Sigmoid colon (tissue), 7 donors: ENCODE results near the gene ANTXR1. TPM values are rescaled to one million over a fixed set of nuclear protein-coding genes. Genes with fewer than 3 reads are reported as not detected.
A peak's percentile ranks its signal among the peaks of the same experiment; 100 is the strongest.

Source experiments
- DNase-seq: peaks from one replicate; pipeline ENCODE4 v3.0.0-alpha.2; 2019
- H3K27ac ChIP-seq, 4 donors: fragments of 200-600 bp; sonication (generic); one replicate each; pipeline ENCODE4 v1.5.1; 2016 to 2019; ENCODE audit warnings: mild to moderate bottlenecking in 1 of 4
- H3K27me3 ChIP-seq, 3 donors: fragments of 200-600 bp; sonication (generic); one replicate each; pipeline ENCODE4 v1.5.1; 2019; ENCODE audit warnings: mild to moderate bottlenecking in 1 of 3
- H3K36me3 ChIP-seq, 4 donors: fragments of 200-600 bp; sonication (generic); one replicate each; pipeline ENCODE4 v1.5.1; 2016 to 2019
- H3K4me1 ChIP-seq, 4 donors: fragments of 200-600 bp; sonication (generic); one replicate each; pipeline ENCODE4 v1.5.1; 2017 to 2019
- H3K4me3 ChIP-seq, 4 donors: fragments of 200-600 bp; sonication (generic); one replicate each; pipeline ENCODE4 v1.5.1; 2017 to 2019; ENCODE audit warnings: mild to moderate bottlenecking in 2 of 4, moderate library complexity in 1 of 4
- H3K9me3 ChIP-seq, 4 donors: fragments of 200-600 bp in 3 of 4; sonication (generic) in 3 of 4; one replicate each; pipeline versions ENCODE4 v1.5.1 to v1.6.1; 2013 to 2019
- EP300 ChIP-seq, 4 donors: sonication (generic); formaldehyde crosslinking; IDR thresholded peaks; one replicate each; pipeline ENCODE4 v1.6.1; 2017; ENCODE audit warnings: antibody characterized with exemption in 4 of 4
- POLR2A ChIP-seq, 2 donors: fragments of 450-650 bp; IDR thresholded peaks; one replicate each; pipeline ENCODE4 v1.6.1; 2016; ENCODE audit warnings: antibody characterized with exemption in 2 of 2, mild to moderate bottlenecking in 2 of 2, moderate library complexity in 2 of 2
- POLR2AphosphoS5 ChIP-seq, 4 donors: sonication (generic); formaldehyde crosslinking; IDR thresholded peaks; one replicate each; pipeline ENCODE4 v1.6.1; 2017; ENCODE audit warnings: antibody characterized with exemption in 4 of 4
- WGBS, 2 donors: extraction: QIAGEN DNeasy Blood & Tissue Kit; methylation state at CpG; one replicate each; pipeline ENCODE4 v1.1.7; 2013; 5-methylcytosine and 5-hydroxymethylcytosine counted together
- intact Hi-C: fragments of 100-400 bp; cut with DNase I; formaldehyde crosslinking; loops from one replicate; pipeline ENCODE4 v1.15.1; 2023
- polyA plus RNA-seq, 3 donors: library from polyadenylated mRNA; stranded (reverse); fragments of 200-250 nt; gene quantifications; one replicate each; pipeline ENCODE4 v1.2.3, GENCODE V29; 2013
- total RNA-seq, 4 donors: library from RNA; depleted of rRNA; stranded (reverse); fragments of >200 nt; gene quantifications; one replicate each; pipeline ENCODE4 v1.1.0, GENCODE V29; 2016
- TF ChIP-seq, protein P1 (sequence below), 4 experiments: fragments of 450-650 bp in 3 of 4; fragments of 200-600 bp in 1 of 4; IDR thresholded peaks; one replicate each; pipeline ENCODE4 v1.5.1; 2016 to 2019; ENCODE audit warnings: antibody characterized with exemption in 4 of 4, mild to moderate bottlenecking in 3 of 4, moderate library complexity in 2 of 4
- donor health status: healthy with polysubstance abuse.
- donor health status: Bipolar disorder and iron deficiency.
- donor health status: healthy.

The ANTXR1 gene
- total and polyA plus RNA-seq, 7 donors: 3.0 to 79.8 (median 44.6) TPM

DNA sequence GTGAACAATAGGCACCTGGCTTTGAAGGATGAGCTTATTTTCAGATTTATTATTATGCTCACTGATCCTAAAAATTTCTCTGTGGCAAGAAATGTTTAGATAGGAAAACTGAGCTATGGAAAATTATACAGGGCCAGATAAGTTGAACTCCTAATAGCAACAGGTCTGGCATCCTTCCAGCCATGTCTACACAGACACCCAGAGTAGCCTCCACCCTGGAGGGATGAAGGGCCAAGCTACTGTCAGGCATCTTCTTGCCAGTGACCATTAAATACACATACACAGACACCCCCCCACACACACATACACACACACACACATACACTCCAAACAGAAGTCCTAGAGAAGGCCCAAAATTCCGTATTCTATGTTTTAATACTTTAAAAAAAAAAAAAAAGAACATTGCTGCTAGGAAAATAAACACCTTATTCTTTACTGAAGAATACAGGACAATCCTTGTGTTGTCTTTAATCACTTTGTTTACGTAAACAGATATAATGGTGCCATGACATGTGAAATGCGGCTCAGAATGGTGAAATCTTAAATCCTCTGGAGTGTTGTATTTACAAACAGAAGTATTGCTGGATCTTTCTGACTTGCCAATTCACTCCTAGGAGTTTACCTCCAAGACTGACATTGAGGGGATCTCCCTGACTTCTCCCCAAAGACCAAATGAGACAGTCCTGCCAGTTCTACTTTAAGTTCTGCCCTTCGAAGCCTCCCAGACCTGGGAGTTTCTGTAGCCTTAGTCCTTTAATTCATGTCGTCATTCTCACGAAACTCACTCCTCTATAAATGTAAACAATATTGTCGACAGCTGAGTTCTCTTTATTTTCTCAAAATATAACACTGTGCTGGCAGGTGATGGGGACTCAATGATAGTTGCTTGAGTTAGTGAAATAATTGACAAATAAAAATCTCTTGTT lies 163.1 kb downstream of the ANTXR1 start:
- intact Hi-C loops: loop anchor here (10.0 kb wide), 2 partner anchors 61 to 161 kb away; partner anchors contain the start of gene ANTXR1
- Histone ChIP-seq H3K4me1 (peaks cover 0 to 62% (median 34%) of the 10 kb centered on the region in 4 donors), H3K9me3 (no peaks in the 10 kb centered on the region), H3K36me3 (peaks cover 0 to 6% (median 0%) of the 10 kb centered on the region in 4 donors), H3K27me3 (no peaks in the 10 kb centered on the region), H3K27ac (peak overlapping the region; percentile 75 to 90 (median 85)), H3K4me3 (no peak overlapping the region)
- no peak for DNase-seq
- TF ChIP-seq EP300 (IDR thresholded peaks at IDR 0.05) (no peak), POLR2AphosphoS5 (IDR thresholded peaks at IDR 0.05) (no peak), POLR2A (IDR thresholded peaks at IDR 0.05) (no peak)
- TF ChIP-seq, protein P1, sequence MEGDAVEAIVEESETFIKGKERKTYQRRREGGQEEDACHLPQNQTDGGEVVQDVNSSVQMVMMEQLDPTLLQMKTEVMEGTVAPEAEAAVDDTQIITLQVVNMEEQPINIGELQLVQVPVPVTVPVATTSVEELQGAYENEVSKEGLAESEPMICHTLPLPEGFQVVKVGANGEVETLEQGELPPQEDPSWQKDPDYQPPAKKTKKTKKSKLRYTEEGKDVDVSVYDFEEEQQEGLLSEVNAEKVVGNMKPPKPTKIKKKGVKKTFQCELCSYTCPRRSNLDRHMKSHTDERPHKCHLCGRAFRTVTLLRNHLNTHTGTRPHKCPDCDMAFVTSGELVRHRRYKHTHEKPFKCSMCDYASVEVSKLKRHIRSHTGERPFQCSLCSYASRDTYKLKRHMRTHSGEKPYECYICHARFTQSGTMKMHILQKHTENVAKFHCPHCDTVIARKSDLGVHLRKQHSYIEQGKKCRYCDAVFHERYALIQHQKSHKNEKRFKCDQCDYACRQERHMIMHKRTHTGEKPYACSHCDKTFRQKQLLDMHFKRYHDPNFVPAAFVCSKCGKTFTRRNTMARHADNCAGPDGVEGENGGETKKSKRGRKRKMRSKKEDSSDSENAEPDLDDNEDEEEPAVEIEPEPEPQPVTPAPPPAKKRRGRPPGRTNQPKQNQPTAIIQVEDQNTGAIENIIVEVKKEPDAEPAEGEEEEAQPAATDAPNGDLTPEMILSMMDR (IDR thresholded peaks at IDR 0.05): no peak
- WGBS, 2 donors: 81 to 85% methylated on average over 7 of the region's 7 CpGs

DNA sequence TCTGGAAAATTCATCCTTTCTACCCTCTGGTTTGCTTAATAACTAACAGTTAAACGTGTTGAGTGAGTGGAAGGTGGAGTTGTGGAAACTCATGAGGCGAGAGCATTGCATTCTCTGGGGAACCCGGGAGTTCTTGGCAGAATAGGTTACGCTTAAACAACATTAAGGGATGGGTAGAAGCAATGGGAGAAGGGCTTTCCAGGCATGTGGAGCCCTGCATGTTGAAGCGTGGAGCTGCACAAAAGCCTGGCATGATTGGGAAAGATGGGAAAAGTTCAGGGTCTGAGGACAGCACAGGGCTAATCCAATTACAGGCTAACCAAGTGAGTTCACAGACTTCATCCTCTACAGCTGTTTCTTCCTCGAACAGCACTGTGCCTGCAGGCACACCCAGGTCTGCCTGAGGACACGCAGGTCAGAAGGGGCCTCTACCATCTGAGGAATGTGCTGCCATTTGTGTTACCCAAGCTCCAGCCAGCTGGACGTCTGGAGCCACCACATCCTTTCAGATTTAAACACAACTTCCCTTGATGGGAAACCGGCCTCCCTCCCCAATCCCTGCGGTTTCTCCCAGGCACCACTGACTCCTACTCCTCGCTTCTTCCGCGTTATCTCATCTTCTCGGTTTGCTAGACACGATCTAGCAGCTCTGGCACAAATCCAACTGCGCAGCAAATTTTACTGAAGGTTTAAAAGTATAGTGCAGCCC lies 164.2 kb downstream of the ANTXR1 start:
- Histone ChIP-seq H3K27ac (peak overlapping the region; percentile 75 to 90 (median 85)), H3K4me3 (peak overlapping the region in 2 of 4 donors; percentile 12 to 13), H3K36me3 (peaks cover 0 to 11% (median 2%) of the 10 kb centered on the region in 4 donors), H3K9me3 (no peaks in the 10 kb centered on the region), H3K4me1 (peaks cover 0 to 55% (median 34%) of the 10 kb centered on the region in 4 donors), H3K27me3 (no peaks in the 10 kb centered on the region)
- DNase-seq: peak; percentile 83
- WGBS, 2 donors: 47 to 75% methylated on average over 16 of the region's 16 CpGs
- TF ChIP-seq, protein P1 (IDR thresholded peaks at IDR 0.05): no peak
- peak in 3 of 4 donors; percentile 25 to 51 (median 44) for TF ChIP-seq POLR2AphosphoS5 (IDR thresholded peaks at IDR 0.05)
- intact Hi-C loops: loop anchor here (10.0 kb wide), 2 partner anchors 62 to 162 kb away; partner anchors contain the start of gene ANTXR1

DNA sequence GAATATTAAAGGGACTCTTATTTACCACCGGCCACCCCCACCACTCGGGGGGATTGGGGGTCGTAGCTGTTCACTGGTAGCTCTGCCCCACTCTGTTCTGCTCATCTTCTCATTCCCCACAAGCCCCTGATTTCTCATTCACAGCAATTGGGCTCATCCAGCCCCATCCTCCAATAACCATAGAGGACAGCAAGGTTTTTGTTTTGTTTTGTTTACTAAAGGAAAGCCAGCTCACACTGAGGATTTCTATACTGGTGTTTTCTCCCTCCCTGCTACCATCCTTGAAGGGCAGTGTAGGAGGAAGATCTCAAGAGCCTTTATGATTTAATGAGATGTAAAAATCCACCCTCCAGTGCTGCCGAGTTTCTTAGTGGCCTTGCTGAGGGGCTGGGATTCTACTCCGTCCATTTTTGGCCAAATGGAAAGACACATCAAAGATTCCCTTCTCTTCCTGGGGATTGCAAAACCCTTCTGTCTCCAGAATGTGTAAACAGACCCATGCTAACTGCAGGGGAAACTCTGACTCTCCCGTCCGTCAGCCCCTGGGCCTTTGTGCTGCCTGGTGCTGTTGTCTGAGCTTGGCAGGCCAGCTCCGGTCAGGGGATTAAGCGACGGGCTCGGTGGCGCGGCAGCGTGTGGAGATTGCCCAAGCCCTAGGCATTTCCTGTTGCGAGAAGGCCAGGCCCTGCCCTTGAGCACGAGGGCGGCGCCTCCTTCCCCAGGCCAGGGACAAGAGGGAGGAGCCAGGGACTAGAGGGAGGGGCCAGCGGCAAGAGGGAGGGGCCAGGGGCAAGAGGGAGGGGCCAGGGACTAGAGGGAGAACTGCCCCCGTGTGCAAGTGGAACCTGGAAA lies 165.0 kb downstream of the ANTXR1 start:
- Histone ChIP-seq H3K4me3 (peak overlapping the region in 2 of 4 donors; percentile 12 to 13), H3K4me1 (peaks cover 0 to 55% (median 34%) of the 10 kb centered on the region in 4 donors)
- intact Hi-C loops: loop anchor here (10.0 kb wide), 2 partner anchors 63 to 163 kb away; partner anchors contain the start of gene ANTXR1

More for the DNA sequence above, 165.0 kb downstream of the ANTXR1 start:
- peaks cover 0 to 19% (median 4%) of the 10 kb centered on the region in 4 donors for H3K36me3 ChIP-seq
- H3K27me3 ChIP-seq: no peaks in the 10 kb centered on the region
- TF ChIP-seq EP300 (IDR thresholded peaks at IDR 0.05) (peak in 3 of 4 donors; percentile 26 to 76 (median 70)), POLR2A (IDR thresholded peaks at IDR 0.05) (no peak), POLR2AphosphoS5 (IDR thresholded peaks at IDR 0.05) (peak; percentile 72 to 93 (median 82))
- TF ChIP-seq, protein P1 (IDR thresholded peaks at IDR 0.05): no peak
- H3K27ac ChIP-seq: peak overlapping the region; percentile 75 to 90 (median 85)
- H3K9me3 ChIP-seq: no peaks in the 10 kb centered on the region
- 34 to 63% methylated on average over 20 of the region's 20 CpGs for WGBS, 2 donors
- DNase-seq: peak; percentile 97
